Tibial nerve (tissue), 3 donors: ENCODE results near the gene AUTS2.

Source experiments
- POLR2A ChIP-seq, 2 donors: fragments of 450-650 bp; IDR thresholded peaks; one replicate each; pipeline ENCODE4 v1.6.1; 2017; ENCODE audit warnings: antibody characterized with exemption in 2 of 2, mild to moderate bottlenecking in 2 of 2, moderate library complexity in 2 of 2
- TF ChIP-seq, protein P1 (sequence below), 5 experiments: fragments of 200-600 bp in 3 of 5; fragments of 450-650 bp in 2 of 5; sonication (generic) in 3 of 5; IDR thresholded peaks; one replicate each; pipeline ENCODE4 v1.5.1; 2016 to 2019; ENCODE audit warnings: antibody characterized with exemption in 5 of 5, mild to moderate bottlenecking in 3 of 5, moderate library complexity in 2 of 5

- TF ChIP-seq, protein P1, sequence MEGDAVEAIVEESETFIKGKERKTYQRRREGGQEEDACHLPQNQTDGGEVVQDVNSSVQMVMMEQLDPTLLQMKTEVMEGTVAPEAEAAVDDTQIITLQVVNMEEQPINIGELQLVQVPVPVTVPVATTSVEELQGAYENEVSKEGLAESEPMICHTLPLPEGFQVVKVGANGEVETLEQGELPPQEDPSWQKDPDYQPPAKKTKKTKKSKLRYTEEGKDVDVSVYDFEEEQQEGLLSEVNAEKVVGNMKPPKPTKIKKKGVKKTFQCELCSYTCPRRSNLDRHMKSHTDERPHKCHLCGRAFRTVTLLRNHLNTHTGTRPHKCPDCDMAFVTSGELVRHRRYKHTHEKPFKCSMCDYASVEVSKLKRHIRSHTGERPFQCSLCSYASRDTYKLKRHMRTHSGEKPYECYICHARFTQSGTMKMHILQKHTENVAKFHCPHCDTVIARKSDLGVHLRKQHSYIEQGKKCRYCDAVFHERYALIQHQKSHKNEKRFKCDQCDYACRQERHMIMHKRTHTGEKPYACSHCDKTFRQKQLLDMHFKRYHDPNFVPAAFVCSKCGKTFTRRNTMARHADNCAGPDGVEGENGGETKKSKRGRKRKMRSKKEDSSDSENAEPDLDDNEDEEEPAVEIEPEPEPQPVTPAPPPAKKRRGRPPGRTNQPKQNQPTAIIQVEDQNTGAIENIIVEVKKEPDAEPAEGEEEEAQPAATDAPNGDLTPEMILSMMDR (IDR thresholded peaks at IDR 0.05) = no peak
- no peak for TF ChIP-seq POLR2A (IDR thresholded peaks at IDR 0.05)
Observed at GRCh38 chr7:69762821-69763352, 164.6 kb downstream of the AUTS2 start.
